Uterus (tissue), 2 donors: ENCODE results near the gene NUBP1.

ENCODE experiments used
- CTCF ChIP-seq, 4 experiments: fragments of 200-600 bp in 2 of 4; fragments of 450-650 bp in 2 of 4; sonication (generic) in 2 of 4; IDR thresholded peaks; one replicate each; pipeline ENCODE4 v1.5.1; 2016 to 2019; ENCODE audit warnings: antibody characterized with exemption in 4 of 4, mild to moderate bottlenecking in 2 of 4, moderate library complexity in 1 of 4
- POLR2A ChIP-seq, 2 donors: fragments of 450-650 bp; IDR thresholded peaks; one replicate each; pipeline ENCODE4 v1.6.1; 2016; ENCODE audit warnings: antibody characterized with exemption in 2 of 2, mild to moderate bottlenecking in 1 of 2, moderate library complexity in 1 of 2

GRCh38 chr16:10808218-10808617 lies 64.6 kb downstream of the NUBP1 start:
- TF ChIP-seq CTCF (IDR thresholded peaks at IDR 0.05) (no peak), POLR2A (IDR thresholded peaks at IDR 0.05) (no peak)
